Stimulated activated CD4-positive, alpha-beta T cell treated with anti-CD3 and anti-CD28 coated beads, Interleukin-4, amount 100 ng/mL, for 24 hours (primary cell): ENCODE results near the gene MRPL51.
"Not testable (repeated sequence)": the region's sequence is repeated elsewhere in the genome, so short reads cannot be mapped to it uniquely, and the experiment has no call there.

ENCODE experiments used
- DNase-seq: peaks from one replicate; pipeline ENCODE4 v3.0.0-alpha.2; 2020

MRPL51 gene

DNA sequence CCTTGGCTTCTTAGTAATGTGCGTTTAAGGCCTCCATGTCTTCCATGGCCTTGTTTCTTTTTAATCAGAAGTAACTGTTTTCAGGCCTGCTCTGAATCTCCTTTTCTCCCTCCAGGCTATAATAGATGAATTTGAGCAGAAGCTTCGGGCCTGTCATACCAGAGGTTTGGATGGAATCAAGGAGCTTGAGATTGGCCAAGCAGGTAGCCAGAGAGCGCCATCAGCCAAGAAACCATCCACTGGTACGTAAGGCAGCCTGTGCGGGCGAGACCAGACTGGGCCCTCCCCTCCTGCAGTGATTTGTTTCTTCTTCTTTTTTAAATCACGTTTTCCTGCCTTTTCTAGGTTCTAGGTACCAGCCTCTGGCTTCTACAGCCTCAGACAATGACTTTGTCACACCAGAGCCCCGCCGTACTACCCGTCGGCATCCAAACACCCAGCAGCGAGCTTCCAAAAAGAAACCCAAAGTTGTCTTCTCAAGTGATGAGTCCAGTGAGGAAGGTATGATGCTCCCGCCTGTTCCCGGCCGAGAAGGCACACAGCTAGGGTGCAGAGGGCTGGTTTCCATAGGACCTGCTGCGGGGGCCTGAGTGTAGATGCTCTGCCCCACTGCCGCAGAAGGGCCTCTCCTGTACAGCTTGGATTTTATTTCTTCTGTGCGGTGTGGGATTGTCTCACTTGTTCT is 37.7 kb upstream of the MRPL51 start:
- DNase-seq, result no peak

DNA sequence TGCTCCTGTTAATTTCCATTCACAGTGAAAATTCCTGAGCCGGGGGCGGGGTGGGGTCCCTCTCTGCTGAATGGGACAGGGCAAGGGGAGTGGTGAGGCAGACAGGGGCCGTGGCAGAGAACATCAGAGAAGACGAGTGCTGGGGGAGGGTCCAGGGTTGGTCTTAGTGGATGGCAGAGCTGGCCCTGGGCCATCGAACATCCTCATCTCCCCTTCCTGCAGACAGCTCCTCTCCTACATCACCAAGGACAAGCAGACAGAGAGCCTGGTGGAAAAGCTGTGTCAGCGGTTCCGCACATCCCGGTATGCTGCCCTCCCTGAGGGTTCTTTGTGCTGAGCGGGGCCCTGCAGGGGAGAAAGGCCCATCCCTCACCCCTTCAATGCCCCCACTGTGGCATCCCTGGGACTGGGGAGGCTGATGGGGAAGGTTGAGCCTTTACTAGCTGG is 36.3 kb upstream of the MRPL51 start:
- no peak for DNase-seq

DNA sequence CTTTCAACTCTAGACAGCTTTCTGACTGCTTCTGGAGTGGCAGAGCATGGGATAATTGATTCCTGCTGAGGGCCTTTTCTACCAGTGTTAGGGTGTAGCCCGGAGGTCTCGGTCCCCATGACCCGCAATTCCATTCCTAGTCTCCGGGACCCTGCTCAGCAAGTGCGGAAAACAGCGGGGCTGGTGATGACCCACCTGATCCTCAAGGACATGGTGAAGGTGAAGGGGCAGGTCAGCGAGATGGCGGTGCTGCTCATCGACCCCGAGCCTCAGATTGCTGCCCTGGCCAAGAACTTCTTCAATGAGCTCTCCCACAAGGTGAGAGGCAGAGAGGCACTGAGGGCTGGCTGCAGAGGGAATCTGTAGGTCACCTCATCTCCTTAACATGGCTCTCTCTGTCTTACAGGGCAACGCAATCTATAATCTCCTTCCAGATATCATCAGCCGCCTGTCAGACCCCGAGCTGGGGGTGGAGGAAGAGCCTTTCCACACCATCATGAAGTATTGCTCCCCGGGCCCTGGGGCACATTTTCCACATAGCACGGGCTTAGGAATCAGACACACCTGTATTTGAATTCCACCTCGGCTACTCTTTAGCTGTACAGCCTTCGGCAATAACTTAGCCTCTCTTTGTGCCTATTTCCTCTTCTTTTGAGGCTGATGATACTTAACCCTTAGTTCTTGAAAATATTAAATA is 35.6 kb upstream of the MRPL51 start:
- no peak for DNase-seq

DNA sequence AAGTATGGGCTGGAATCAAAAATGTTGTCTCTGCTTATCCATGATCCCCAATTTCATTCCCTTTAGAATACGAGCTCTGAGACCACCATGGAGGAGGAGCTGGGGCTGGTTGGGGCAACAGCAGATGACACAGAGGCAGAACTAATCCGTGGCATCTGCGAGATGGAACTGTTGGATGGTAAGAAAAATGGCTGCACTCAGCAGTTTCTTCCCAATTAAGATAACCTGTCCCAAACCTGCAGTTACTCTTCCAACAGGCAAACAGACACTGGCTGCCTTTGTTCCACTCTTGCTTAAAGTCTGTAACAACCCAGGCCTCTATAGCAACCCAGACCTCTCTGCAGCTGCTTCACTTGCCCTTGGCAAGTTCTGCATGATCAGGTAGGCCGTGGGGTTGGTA is 34.6 kb upstream of the MRPL51 start:
- DNase-seq, result no peak

DNA sequence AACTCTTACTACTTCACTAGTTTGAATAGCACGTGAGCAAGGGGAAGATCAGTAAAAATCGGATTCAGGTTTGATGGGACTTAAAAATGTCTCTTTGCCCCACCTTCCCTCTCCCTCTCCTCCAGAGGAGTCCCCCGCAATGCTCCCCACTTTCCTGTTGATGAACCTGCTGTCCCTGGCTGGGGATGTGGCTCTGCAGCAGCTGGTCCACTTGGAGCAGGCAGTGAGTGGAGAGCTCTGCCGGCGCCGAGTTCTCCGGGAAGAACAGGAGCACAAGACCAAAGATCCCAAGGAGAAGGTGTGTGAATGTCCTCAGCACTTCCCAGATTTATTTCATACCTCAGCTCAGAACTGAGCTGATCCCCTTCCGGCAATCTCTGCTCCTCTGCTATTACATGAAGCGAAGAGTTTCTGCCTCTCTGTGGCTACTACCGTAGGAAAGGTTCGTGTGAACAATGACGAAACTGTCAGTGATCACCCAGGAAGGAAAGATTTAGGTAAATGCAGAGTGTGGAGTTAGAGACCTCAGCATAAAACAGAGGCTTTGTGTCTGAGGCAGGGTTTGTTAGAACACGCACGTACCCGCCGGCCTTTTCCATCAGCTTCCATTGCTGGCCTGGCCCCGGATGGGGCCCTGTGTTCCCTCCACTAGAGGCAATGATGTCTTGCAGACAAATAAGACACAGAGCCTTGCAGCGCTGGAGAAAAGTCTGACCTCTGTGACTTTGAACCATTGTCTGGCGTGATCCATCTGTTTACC is 33.9 kb upstream of the MRPL51 start:
- no peak for DNase-seq

DNA sequence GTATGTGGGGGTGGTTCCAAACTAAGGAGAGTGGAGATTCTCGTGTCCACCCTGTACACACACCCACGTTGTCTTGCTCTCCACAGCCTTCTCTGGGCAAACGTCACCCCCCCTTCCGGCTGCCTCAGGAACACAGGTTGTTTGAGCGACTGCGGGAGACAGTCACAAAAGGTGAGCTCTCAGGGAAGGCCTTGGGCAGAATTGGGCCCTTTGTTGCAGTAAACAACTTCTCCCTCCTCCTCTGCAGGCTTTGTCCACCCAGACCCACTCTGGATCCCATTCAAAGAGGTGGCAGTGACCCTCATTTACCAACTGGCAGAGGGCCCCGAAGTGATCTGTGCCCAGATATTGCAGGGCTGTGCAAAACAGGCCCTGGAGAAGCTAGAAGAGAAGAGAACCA is 33.1 kb upstream of the MRPL51 start:
- no peak for DNase-seq

DNA sequence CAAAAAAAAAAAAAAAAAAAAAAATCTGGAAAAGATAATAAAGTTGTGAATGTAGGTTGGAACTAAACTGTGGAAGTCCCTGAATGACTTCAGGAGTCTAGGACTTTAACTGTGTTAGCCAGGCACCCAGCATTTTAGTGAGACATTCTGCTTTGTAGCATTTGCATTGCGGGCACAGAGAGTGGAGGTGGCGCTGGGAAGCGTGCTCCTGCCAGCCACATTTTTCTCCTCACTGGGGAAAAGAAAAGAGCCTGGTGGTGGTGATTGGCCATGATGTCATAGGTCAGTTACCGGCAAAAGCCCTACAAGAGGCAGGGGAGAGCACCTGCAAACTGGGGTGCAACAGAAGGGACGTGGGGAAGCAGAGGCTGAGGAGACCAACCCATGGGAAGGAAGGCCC is 31.6 kb upstream of the MRPL51 start:
- DNase-seq, result no peak

DNA sequence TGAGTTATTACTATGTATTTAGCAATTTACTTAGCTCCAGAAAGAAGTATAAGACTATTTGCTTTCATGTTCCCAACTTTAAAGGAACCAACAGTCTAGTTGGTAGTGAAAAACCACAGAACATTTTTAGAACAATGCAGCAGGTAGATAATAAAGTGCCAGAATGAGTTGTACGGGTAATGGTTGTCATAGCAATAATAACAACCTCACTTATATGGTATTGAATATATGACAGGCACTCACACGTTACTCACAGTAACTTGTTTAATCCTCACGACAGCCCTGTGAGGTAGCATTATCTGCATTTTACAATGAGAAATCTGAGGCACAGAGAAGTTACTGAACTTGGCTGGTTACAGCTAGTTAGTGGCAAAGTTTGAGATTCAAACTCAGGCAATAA is 30.6 kb upstream of the MRPL51 start:
- no peak for DNase-seq

DNA sequence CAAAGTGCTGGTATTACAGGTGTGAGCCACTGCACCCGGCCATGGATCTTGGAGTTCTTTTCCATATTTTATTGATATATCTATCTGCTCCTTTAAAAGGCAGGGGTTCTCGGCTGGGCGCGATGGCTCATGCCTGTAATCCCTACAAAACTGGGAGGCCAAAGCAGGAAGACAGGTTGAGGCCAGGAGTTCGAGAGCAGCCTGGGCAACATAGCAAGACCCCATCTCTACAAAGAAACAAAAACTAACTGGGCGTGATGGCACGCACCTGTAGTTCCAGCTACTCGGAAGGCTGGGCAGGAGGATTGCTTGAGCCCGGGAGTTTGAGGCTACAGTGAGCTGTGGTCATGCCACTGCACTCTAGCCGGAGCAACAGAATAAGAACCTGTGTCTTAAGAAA is 29.1 kb upstream of the MRPL51 start:
- DNase-seq, result no peak

DNA sequence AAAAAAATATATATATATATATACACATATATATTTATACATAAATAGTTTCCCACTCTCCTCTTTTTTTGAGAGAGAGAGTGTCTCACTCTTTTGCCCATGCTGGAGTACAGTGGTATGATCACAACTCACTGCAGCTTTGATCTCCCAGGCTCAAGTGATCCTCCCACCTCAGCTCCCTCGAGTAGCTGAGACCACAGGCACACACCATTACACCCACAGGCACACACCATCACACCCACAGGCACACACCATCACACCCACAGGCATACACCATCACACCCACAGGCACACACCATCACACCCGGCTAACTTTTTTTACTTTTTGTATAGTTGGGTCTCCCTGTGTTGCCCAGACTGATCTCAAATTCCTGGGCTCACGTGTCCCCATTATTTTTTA is 27.1 kb upstream of the MRPL51 start:
- DNase-seq, result no peak

DNA sequence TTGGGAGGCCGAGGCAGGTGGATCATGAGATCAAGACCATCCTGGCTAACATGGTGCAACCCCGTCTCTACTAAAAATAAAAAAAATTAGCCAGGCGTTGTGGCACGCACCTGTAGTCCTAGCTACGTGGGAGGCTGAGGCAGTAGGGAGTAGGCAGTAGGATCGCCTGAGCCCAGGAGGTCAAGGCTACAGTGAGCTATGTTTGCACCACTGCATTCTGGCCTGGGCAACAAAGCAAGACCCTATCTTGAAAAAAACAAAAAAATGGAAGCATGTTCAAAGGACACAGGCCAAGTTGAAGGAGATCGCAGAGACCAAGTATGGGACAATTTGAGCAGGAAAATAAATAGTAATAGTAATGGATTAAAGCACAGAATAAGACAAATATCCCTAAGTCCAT is 15.0 kb upstream of the MRPL51 start:
- DNase-seq, result no peak

DNA sequence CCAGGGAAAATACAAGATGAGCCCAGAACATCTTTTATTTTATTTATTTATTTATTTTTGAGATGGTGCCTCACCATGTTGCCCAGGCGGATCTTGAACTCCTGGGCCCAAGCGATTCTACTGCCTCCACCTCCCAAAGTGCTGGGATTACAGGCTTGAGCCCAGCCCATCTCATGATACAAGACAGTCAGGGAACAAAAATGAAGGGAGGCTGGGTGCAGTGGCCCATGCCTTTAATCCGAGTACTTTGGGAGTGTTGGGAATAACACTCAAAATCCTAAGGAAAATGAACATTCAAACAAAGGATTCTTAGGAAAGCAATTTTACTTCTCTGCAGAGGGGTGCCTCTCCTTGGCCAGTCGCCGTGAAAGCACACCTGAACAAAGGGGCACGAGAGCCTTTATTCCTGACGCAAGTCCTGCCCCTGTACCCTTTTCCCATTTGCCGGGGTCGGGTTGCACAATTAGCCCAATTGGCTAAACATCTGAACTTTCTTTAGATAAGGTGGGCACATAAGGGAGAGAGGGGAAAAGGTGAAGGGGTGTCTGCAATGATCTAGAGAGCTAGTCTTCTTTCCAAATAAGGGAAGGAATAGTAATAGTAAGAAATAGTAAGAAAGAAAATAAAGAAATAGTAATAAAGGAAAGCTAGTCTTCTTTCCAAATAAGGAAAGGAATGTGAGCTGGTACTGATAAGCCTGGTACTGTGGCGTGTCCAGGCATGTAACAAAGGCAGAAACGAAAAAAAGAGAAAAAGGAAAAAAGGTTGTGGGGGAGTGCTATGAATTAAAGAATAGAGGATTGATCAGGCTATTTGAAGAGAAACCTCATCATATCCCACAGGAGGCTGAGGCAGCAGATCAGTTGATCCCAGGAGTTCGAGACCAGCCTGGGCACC is 14.3 kb upstream of the MRPL51 start:
- no peak for DNase-seq

DNA sequence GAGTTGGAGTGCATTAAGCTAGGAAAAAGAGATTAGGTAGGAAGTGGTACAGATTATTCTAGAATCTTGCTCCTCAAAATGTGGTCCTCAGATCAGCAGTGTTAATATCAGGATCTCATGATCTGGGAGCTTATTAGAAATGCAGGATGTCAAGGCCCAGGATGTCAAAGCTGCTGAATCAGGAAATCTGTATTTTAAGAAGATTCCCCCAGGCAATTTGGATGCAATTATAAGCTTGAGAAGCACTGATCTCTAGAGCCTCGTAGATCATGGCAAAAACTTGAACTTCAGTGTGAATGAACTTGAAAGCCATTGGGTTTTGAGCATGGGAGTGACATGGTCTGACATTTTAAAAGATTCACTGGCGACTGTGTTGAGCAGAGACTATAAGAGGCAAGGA is 7.4 kb upstream of the MRPL51 start:
- DNase-seq, result no peak

DNA sequence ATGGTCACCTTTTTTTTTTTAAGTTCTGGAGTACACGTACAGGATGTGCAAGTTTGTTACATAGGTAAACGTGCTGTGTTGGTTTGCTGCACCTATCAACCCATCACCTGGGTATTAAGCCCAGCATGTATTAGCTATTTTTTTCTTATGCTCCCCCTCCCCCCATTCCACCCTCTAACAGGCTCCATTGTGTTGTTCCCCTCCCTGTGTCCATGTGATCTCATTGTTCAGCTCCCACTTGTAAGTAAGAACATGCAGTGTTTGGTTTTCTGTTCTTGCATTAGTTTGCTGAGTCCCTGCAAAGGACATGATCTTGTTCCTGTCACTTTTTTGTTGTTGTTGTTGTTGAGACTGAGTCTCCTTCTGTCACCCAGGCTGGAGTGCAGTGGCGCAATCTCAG is 4.2 kb upstream of the MRPL51 start:
- DNase-seq, result not testable (repeated sequence)

DNA sequence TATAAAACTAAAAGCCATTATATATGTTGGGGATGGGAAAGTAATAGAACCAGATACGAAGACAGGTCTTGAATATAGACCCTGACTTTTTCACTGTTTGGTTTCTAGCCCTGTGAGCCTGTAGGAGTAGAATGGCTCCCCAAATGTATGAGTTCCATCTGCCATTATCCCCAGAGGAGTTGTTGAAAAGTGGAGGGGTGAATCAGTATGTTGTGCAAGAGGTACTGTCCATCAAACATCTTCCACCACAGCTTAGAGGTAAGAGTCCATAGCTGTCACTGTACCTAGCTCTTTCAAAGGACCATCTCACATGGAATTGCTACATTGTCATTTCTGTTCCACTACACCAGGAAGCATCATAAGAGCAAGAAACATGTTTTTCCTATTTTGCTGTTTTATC is 1.9 kb upstream of the MRPL51 start:
- DNase-seq, result no peak

DNA sequence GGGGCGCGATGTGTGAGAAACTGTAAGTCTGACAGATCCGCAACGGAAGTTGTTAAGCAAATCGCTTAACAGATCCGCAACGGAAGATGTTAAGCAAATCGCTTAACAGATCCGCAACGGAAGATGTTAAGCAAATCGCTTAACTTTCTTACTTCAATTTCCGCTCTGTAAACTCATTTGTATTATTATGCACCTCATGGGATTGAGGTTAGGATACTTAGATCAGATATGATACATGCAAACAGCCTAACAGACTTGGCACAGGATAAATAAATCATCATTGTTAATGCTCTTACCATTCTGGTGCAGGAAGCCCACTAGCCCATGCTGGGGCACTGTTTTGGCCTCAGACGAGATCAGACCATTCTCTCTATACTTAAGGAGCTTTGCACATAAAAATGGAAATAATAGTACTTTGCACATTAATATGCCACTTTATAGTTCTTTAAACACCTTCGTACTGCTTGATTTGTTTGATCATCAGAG is 1.2 kb upstream of the MRPL51 start:
- DNase-seq, result peak; percentile 11

DNA sequence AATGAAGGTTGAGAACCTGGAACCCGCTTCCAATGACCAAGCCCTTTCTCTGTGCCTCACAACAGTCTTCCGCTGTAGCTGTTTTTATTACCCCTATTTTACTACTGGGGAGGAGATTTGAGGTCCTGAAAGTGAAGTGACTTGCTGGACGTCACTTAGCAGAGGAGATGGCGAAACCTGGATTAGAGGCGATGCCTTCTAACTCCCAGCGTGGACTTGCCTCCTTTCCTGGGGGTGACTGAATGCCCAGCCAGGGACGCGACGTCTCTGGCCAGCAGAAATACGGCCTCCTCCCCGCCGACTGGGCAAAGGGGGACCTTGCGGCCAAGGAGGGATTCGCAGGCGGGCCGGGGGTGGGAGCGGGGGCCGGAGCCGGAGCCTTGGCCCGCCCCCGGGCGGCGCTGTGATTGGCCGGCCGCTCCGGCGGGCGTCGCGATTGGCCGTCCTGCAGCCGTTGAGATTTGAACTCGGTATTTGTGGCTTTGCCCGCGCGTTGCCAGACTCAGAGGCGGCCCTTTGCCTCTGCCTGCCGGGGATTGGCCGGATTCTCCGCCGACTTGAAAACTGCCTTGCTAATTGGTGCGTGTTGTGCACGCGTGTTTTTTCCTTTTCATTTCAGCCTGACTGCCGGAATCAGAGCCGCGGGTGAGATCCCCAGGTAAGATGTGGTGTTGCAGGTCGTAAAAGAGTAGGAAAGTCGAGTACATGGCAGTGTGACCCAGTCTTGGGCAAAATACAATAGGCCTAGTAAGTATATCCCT is 615 bp upstream of the MRPL51 start, which contains the start of gene NCAPD2:
TSS of gene NCAPD2 (plus strand) at position 606 of the 761 bp plus-strand sequence. CDS start 997 bp downstream, outside the sequence.
- DNase-seq, result peak; percentile 96

DNA sequence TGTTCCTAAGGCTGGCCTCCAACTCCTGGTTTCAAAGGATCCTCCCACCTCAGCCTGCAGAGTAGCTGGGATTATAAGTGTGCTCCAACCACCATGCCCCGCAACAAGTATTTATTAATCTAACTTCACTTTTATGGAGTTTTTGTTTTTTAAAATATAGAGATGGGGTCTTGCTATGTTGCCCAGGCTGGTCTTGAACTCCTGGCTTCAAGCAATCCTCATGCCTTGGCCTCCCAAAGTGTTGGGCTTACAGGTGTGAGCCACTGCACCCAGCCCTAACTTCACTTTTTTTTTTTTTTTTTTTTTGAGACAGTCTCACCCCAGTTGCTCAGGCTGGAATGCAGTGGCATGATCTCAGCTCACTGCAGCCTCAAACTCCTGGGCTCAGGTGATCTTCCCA is 2.4 kb downstream of the MRPL51 start:
- not testable (repeated sequence) for DNase-seq

DNA sequence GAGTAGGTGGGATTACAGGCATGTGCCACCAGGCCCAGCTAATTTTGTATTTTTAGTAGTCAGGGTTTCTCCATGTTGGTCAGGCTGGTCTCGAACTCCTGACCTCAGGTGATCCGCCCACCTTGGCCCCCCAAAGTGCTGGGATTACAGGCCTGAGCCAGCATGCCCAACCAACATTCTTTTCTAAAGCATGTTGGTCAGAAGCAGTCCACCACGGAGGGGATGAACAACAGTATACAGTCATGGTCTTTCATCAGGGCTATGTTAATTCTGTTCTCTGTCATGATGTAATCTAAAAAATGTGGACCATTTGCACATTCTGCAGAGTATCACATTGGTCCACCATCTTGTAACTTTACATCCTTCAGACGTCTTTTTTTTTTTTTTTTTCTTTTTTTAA is 3.6 kb downstream of the MRPL51 start:
- DNase-seq, result no peak

DNA sequence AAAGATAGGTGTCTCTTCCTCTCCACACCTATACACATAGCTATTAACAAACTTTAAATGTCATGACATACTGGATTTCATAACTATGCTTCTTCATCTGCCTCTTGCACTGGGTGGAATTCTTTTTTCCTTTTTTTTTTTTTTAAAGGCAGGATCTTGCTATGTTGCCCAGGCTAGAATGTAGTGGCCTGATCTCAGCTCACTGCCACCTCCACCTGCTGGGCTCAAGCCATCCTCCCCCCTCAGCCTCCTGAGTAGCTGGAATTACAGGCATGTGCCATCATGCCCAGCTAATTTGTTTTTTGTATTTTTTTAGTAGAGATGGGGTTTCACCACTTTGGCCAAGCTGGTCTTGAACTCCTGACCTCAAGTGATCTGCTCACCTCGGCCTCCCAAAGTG is 4.8 kb downstream of the MRPL51 start:
- no peak for DNase-seq

DNA sequence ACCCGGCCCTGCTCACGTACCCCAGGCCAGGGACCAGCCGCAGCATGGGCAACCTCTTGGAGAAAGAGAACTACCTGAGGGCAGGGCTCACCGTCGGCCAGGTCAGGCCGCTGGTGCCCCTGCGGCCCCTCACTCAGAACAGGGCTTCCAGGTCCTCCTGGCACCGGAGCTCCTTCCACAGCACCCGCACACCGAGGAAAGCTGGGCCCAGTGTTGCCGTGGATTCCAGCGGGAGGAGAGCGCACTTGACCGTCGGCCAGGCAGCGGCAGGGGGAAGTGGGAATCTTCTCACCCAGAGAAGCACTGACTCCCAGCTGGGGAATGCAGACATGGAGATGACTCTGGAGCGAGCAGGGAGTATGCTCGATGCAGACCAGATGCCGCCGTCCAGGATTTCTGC is 14.6 kb downstream of the MRPL51 start:
- no peak for DNase-seq
